ENCODE results near the gene ANKRD27. TPM values are rescaled to one million over a fixed set of nuclear protein-coding genes. Genes with fewer than 3 reads are reported as not detected.
A peak's percentile ranks its signal among the peaks of the same experiment; 100 is the strongest.
"Not testable (repeated sequence)": the region's sequence is repeated elsewhere in the genome, so short reads cannot be mapped to it uniquely, and the experiment has no call there.

Gene ANKRD27
- total and polyA plus RNA-seq, 2 donors = 19.1 to 25.8 TPM

DNA sequence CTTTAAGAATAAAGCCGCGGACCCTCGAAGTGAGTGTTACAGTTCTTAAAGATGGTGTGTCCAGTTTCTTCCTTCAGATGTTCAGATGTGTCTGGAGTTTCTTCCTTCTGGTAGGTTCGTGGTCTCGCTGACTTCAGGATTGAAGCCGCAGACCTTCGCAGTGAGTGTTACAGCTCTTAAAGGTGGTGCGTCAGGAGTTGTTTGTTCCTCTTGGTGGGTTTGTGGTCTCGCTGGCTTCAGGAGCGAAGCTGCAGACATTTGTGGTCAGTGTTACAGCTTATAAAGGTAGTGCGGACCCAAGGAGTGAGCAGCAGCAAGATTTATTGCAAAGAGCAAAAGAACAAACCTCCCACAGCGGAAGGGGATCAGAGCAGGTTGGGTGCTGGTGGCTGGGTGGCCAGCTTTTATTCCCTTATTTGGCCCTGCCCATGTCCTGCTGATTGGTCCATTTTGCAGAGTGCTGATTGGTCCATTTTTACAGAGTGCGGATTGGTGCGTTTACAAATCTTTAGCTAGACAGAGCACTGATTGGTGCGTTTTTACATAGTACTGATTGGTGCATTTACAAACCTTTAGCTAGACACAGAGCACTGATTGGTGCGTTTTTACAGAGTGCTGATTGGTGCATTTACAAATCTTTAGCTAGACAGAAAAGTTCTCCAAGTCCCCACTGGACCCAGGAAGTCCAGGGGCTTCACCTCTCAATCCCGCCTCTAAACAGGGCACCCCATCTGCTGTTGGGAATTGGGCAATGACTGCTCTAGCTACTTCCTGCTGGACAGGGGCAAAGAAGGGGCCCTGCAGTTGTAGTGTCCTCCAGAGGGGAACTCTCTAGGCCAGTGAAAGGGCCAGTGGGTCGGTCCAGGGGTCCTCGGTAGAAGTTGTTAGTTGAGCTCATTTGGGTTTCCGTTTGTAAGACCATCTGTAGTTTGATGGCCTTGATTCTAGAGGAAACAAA, 18.4 kb upstream of the ANKRD27 start:
- H3K9me3 ChIP-seq (ENCODE audit: control insufficient read depth in 2 of 2, insufficient read depth in 1 of 2, low read length in 1 of 2) = not testable (repeated sequence)
- 56% methylated on average over 20 of the region's 20 CpGs for WGBS
- peak overlapping the region in 1 of 2 donors; percentile 53 for H3K4me3 ChIP-seq (ENCODE audit: low read length in 2 of 2)

DNA sequence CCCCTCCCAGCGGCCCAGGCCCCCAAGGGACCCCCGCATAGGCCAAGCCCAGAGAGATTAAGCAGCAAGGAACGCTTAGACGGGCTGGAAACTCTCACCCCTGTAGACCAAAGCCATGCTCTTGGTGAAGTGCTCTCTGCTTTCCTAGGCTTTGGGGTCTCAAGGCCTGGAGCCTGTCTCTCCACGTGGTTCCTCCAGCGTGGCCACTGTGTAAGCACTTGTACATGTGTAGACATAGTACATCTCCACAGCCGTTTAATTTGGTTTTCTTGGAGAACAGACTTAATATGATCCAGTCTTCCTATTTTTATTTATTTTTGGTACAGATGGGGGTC, 17.7 kb upstream of the ANKRD27 start:
- 57% methylated on average over 7 of the region's 7 CpGs for WGBS
- peaks cover 0 to 4% of the 10 kb centered on the region in 2 donors for H3K36me3 ChIP-seq (ENCODE audit: control insufficient read depth in 2 of 2, insufficient read depth in 2 of 2, low read length in 1 of 2)
- no peak overlapping the region for H3K27ac ChIP-seq (ENCODE audit: low read depth in 1 of 2, low read length in 1 of 2)
- peaks cover 7 to 10% of the 10 kb centered on the region in 2 donors for H3K4me1 ChIP-seq (ENCODE audit: control insufficient read depth in 2 of 2, insufficient read depth in 2 of 2, low read length in 2 of 2)
- no peaks in the 10 kb centered on the region for H3K9me3 ChIP-seq (ENCODE audit: control insufficient read depth in 2 of 2, insufficient read depth in 1 of 2, low read length in 1 of 2)
- peaks cover 0 to 7% of the 10 kb centered on the region in 2 donors for H3K27me3 ChIP-seq (ENCODE audit: control insufficient read depth in 2 of 2, insufficient read depth in 1 of 2, low read length in 1 of 2)
- no peak for DNase-seq (ENCODE audit: low read depth in 6 of 9, low spot score in 9 of 9)
- peak overlapping the region; percentile 53 to 69 for H3K4me3 ChIP-seq (ENCODE audit: low read length in 2 of 2)

More for the DNA sequence above, 18.4 kb upstream of the ANKRD27 start:
- not testable (repeated sequence) for H3K36me3 ChIP-seq (ENCODE audit: control insufficient read depth in 2 of 2, insufficient read depth in 2 of 2, low read length in 1 of 2); H3K4me1 ChIP-seq (ENCODE audit: control insufficient read depth in 2 of 2, insufficient read depth in 2 of 2, low read length in 2 of 2); H3K27me3 ChIP-seq (ENCODE audit: control insufficient read depth in 2 of 2, insufficient read depth in 1 of 2, low read length in 1 of 2); DNase-seq (ENCODE audit: low read depth in 6 of 9, low spot score in 9 of 9)
- H3K27ac ChIP-seq (ENCODE audit: low read depth in 1 of 2, low read length in 1 of 2) = peak overlapping the region in 1 of 2 donors; percentile 20

DNA sequence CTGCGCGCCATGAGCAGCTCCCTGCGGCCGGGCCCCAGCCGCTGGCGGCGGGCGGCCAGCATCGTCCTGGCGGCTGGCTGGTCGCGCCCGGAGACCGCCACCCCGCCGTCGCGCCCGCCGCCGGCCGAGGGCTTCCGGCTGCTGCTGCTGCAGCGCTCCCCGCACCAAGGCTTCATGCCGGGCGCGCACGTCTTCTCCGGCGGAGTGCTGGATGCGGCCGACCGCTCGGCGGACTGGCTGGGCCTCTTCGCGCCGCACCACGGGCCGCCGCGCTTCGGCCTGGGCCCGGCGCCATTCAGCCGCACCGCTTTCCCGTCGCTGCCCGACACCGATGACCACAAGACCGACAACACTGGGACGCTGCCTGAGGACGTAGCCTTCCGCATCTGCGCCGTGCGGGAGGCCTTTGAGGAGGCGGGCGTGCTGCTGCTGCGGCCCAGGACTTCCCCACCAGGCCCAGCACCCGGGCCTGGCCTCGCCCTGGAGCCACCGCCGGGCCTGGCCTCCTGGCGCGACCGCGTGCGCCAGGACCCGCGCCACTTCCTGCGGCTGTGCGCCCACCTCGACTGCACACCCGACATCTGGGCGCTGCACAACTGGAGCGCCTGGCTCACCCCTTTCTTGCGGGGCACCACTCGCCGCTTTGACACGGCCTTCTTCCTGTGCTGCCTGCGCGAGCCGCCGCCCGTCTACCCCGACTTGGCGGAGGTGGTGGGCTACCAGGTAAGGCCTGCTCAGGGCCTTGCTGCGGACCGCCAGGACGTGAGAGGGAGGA, 17.2 kb upstream of the ANKRD27 start:
- Histone ChIP-seq H3K27me3 (ENCODE audit: control insufficient read depth in 2 of 2, insufficient read depth in 1 of 2, low read length in 1 of 2) (peaks cover 0 to 7% of the 10 kb centered on the region in 2 donors), H3K4me1 (ENCODE audit: control insufficient read depth in 2 of 2, insufficient read depth in 2 of 2, low read length in 2 of 2) (peaks cover 7 to 10% of the 10 kb centered on the region in 2 donors), H3K27ac (ENCODE audit: low read depth in 1 of 2, low read length in 1 of 2) (peak overlapping the region; percentile 26 to 77), H3K36me3 (ENCODE audit: control insufficient read depth in 2 of 2, insufficient read depth in 2 of 2, low read length in 1 of 2) (peaks cover 0 to 4% of the 10 kb centered on the region in 2 donors), H3K9me3 (ENCODE audit: control insufficient read depth in 2 of 2, insufficient read depth in 1 of 2, low read length in 1 of 2) (no peaks in the 10 kb centered on the region), H3K4me3 (ENCODE audit: low read length in 2 of 2) (peak overlapping the region; percentile 53 to 69)
- peak in 3 of 9 donors; percentile 30 to 68 (median 43) for DNase-seq (ENCODE audit: low read depth in 6 of 9, low spot score in 9 of 9)
- WGBS = 7% methylated on average over 93 of the region's 93 CpGs

DNA sequence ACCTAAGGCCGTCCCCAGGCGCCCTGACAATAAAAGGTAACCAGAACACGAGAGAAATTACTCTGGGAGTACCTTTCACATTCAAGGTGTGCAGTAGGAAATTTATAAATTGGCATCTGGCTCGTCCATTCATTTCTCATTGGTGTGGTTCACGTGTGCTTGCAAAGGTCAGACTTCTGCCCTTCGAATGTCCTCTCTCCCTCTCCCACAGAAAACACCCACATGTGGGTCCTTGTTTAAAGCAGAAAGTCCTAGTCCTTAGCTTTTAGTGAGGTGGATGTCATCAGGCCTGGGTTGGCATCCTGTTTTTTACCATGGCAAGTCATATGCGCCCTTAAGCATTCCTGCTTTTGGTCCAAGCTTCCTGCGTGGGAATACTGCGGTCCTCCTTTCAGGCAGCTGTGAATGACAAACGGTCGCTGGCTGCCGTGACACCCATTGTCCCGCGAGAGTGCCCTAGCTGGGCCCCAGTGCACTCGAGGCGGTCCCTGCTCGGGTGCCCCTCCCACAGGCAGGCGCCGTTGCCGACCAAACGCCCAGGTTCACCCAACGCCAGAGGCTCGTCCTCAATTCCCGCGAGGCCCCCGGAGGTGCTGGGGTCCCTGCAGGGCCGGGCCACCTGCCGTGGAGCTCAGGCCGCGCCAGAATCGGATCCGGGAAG, 16.4 kb upstream of the ANKRD27 start, which contains the start of gene NUDT19:
Gene NUDT19 (plus strand): TSS at position 531 of the 661 bp plus-strand sequence. CDS start 140 bp downstream, outside the sequence.
- DNase-seq (ENCODE audit: low read depth in 6 of 9, low spot score in 9 of 9) = peak in 3 of 9 donors; percentile 48 to 80 (median 55)

DNA sequence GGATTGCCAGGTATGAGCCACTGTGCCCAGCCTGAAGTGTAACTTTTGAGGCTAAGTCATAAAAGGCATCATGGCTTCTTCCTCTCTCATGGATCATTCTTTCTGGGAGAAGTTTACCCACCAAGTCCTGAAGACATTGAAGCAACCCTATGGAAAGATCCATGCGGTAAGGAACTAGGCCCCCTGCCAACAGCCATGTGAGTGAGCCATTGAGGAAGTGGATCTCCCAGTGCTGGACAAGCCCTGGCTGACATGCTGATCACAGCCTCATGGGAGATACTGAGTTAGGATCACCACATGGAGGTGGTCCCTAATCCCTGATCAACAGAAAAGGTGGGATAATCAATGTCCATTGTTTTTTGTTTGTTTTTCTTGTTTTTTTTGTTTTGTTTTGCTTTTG, 13.3 kb upstream of the ANKRD27 start:
- H3K36me3 ChIP-seq (ENCODE audit: control insufficient read depth in 2 of 2, insufficient read depth in 2 of 2, low read length in 1 of 2) = no peaks in the 10 kb centered on the region
- WGBS = 98% methylated on average over 1 of the region's 1 CpG
- H3K27me3 ChIP-seq (ENCODE audit: control insufficient read depth in 2 of 2, insufficient read depth in 1 of 2, low read length in 1 of 2) = peaks cover 0 to 7% of the 10 kb centered on the region in 2 donors
- H3K4me3 ChIP-seq (ENCODE audit: low read length in 2 of 2) = no peak overlapping the region
- no peak for DNase-seq (ENCODE audit: low read depth in 6 of 9, low spot score in 9 of 9)
- H3K27ac ChIP-seq (ENCODE audit: low read depth in 1 of 2, low read length in 1 of 2) = no peak overlapping the region
- peaks cover 7 to 10% of the 10 kb centered on the region in 2 donors for H3K4me1 ChIP-seq (ENCODE audit: control insufficient read depth in 2 of 2, insufficient read depth in 2 of 2, low read length in 2 of 2)
- H3K9me3 ChIP-seq (ENCODE audit: control insufficient read depth in 2 of 2, insufficient read depth in 1 of 2, low read length in 1 of 2) = no peaks in the 10 kb centered on the region

More for the DNA sequence above, 16.4 kb upstream of the ANKRD27 start, which contains the start of gene NUDT19:
- H3K27ac ChIP-seq (ENCODE audit: low read depth in 1 of 2, low read length in 1 of 2) = peak within 1 kb of the TSS; percentile 26 to 77
- WGBS = 17% methylated on average over 32 of the region's 32 CpGs
- peaks cover 0 to 7% of the 10 kb centered on the region in 2 donors for H3K27me3 ChIP-seq (ENCODE audit: control insufficient read depth in 2 of 2, insufficient read depth in 1 of 2, low read length in 1 of 2)
- H3K36me3 ChIP-seq (ENCODE audit: control insufficient read depth in 2 of 2, insufficient read depth in 2 of 2, low read length in 1 of 2) = peaks cover 0 to 3% of the 10 kb centered on the region in 2 donors
- no peaks in the 10 kb centered on the region for H3K9me3 ChIP-seq (ENCODE audit: control insufficient read depth in 2 of 2, insufficient read depth in 1 of 2, low read length in 1 of 2)
- H3K4me3 ChIP-seq (ENCODE audit: low read length in 2 of 2) = peak within 1 kb of the TSS; percentile 53 to 69
- peaks cover 7 to 10% of the 10 kb centered on the region in 2 donors for H3K4me1 ChIP-seq (ENCODE audit: control insufficient read depth in 2 of 2, insufficient read depth in 2 of 2, low read length in 2 of 2)

DNA sequence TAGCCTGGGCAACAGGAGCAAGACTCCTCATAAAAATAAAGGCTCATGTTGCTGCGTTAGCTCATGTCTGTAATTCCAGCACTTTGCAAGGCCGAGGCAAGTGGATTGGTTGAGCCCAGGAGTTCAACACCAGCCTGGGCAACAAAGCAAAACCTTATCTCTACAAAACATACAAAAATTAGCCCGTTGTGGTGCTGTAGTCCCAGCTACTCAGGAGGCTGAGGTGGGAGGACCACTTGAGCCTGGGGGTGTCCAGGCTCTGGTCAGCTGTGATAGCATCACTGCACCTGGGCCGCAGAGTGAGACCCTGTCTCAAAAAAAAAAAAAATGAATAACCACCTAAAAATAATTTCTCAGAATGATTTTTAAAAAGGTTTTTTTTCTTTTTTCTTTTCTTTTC, 12.7 kb upstream of the ANKRD27 start:
- DNase-seq (ENCODE audit: low read depth in 6 of 9, low spot score in 9 of 9) = no peak
- no peaks in the 10 kb centered on the region for H3K36me3 ChIP-seq (ENCODE audit: control insufficient read depth in 2 of 2, insufficient read depth in 2 of 2, low read length in 1 of 2)
- H3K9me3 ChIP-seq (ENCODE audit: control insufficient read depth in 2 of 2, insufficient read depth in 1 of 2, low read length in 1 of 2) = no peaks in the 10 kb centered on the region
- H3K27me3 ChIP-seq (ENCODE audit: control insufficient read depth in 2 of 2, insufficient read depth in 1 of 2, low read length in 1 of 2) = peaks cover 0 to 5% of the 10 kb centered on the region in 2 donors
- no peak overlapping the region for H3K27ac ChIP-seq (ENCODE audit: low read depth in 1 of 2, low read length in 1 of 2)
- 94% methylated on average over 4 of the region's 4 CpGs for WGBS
- H3K4me3 ChIP-seq (ENCODE audit: low read length in 2 of 2) = no peak overlapping the region
- H3K4me1 ChIP-seq (ENCODE audit: control insufficient read depth in 2 of 2, insufficient read depth in 2 of 2, low read length in 2 of 2) = peaks cover 4 to 6% of the 10 kb centered on the region in 2 donors

DNA sequence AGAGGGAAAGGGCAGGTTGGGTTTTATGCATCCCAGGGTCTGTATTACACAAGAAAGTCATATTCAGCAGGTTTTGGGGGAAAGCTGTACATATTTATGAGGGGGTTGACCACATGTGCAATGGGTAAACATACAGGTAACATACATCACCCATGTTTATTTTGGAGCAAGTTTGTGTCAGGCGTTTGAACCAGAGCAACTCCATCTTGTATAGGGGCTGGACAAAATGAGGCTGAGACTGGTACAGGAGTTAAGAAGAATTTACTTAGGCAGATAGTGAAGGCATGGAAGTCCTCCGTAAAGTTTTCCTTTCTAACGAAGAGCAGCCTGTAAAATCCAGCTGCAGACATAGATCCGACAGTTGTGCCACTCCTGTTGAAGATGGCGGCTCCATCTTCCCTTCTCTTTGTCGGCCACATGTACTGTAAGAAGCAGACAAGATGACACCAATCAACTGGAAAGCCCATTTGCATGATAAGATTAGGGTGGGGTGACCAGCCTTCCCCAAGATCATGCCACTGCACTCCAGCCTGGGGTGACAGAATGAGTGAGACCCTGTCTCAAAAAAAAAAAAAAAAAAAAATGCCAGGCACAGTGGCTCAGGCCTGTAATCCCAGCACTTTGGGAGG, 12.0 kb upstream of the ANKRD27 start:
- Histone ChIP-seq H3K27ac (ENCODE audit: low read depth in 1 of 2, low read length in 1 of 2) (no peak overlapping the region), H3K36me3 (ENCODE audit: control insufficient read depth in 2 of 2, insufficient read depth in 2 of 2, low read length in 1 of 2) (no peaks in the 10 kb centered on the region), H3K27me3 (ENCODE audit: control insufficient read depth in 2 of 2, insufficient read depth in 1 of 2, low read length in 1 of 2) (peaks cover 0 to 2% of the 10 kb centered on the region in 2 donors), H3K4me1 (ENCODE audit: control insufficient read depth in 2 of 2, insufficient read depth in 2 of 2, low read length in 2 of 2) (peaks cover 0 to 4% of the 10 kb centered on the region in 2 donors), H3K9me3 (ENCODE audit: control insufficient read depth in 2 of 2, insufficient read depth in 1 of 2, low read length in 1 of 2) (no peaks in the 10 kb centered on the region), H3K4me3 (ENCODE audit: low read length in 2 of 2) (no peak overlapping the region)
- no peak for DNase-seq (ENCODE audit: low read depth in 6 of 9, low spot score in 9 of 9)
- 96% methylated on average over 6 of the region's 6 CpGs for WGBS

DNA sequence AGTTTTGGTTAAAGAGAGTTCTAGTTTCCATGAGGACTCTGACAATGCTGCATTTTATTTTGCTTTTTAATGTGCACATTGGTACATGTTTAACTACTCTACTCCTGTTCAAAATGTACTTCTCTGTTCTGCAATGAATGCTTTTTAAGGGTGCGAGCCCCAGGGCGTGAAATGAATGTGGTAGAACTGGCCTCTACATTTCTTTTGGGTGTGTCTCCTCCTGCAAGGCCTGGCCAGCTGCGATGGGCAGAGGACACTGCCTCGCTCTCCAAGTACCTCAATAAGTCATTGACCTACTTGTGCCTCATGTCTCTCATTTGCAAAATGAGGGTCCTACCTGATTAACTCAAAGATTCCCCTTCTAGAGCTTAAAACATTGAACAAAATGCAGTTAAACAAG, 7.3 kb upstream of the ANKRD27 start:
- peaks cover 0 to 2% of the 10 kb centered on the region in 2 donors for H3K4me1 ChIP-seq (ENCODE audit: control insufficient read depth in 2 of 2, insufficient read depth in 2 of 2, low read length in 2 of 2)
- H3K27me3 ChIP-seq (ENCODE audit: control insufficient read depth in 2 of 2, insufficient read depth in 1 of 2, low read length in 1 of 2) = peaks cover 22 to 30% of the 10 kb centered on the region in 2 donors
- no peak for DNase-seq (ENCODE audit: low read depth in 6 of 9, low spot score in 9 of 9)
- no peaks in the 10 kb centered on the region for H3K9me3 ChIP-seq (ENCODE audit: control insufficient read depth in 2 of 2, insufficient read depth in 1 of 2, low read length in 1 of 2)
- 96% methylated on average over 4 of the region's 4 CpGs for WGBS
- H3K36me3 ChIP-seq (ENCODE audit: control insufficient read depth in 2 of 2, insufficient read depth in 2 of 2, low read length in 1 of 2) = no peaks in the 10 kb centered on the region
- H3K4me3 ChIP-seq (ENCODE audit: low read length in 2 of 2) = no peak overlapping the region
- no peak overlapping the region for H3K27ac ChIP-seq (ENCODE audit: low read depth in 1 of 2, low read length in 1 of 2)

Measured in thymus (tissue), 11 donors.